MCF 10A (cell line): ENCODE data around the gene ANKRD13D. TPM values are rescaled to one million over a fixed set of nuclear protein-coding genes. Genes with fewer than 3 reads are reported as not detected.

Experiments used
- BruUV-seq: library from RNA; stranded (reverse); fragments of 400-500 nt; replicated peaks from 2 replicates; lab custom pipeline; 2021; lab: Mats Ljungman, UMichigan
- CTCF ChIA-PET: fragments of 300-600 bp; sonication (Branson Sonifier 250); formaldehyde crosslinking; extraction: SDS; loops from one replicate; lab custom pipeline; 2021; ENCODE audit warnings: antibody characterized with exemption, inconsistent platforms; lab: Yijun Ruan, JAX
- POLR2A ChIA-PET: fragments of 300-600, 350-650 bp; sonication (Branson Sonifier 250); formaldehyde crosslinking; extraction: SDS; loops from one replicate; lab custom pipeline; 2020; ENCODE audit warnings: antibody characterized with exemption, inconsistent platforms; lab: Yijun Ruan, JAX
- DNase-seq: peaks from one replicate; pipeline ENCODE4 v3.0.0-alpha.2; 2018; ENCODE audit not compliant: unreplicated experiment
- H3K27ac Mint-ChIP-seq: one replicate; pipeline ENCODE4 v1.8.0; 2022; ENCODE audit warnings: mild to moderate bottlenecking, low read depth, mixed read lengths; ENCODE audit not compliant: unreplicated experiment
- H3K27me3 Mint-ChIP-seq: one replicate; pipeline ENCODE4 v1.8.0; 2022; ENCODE audit warnings: mixed read lengths; ENCODE audit not compliant: insufficient read depth, unreplicated experiment
- H3K36me3 Mint-ChIP-seq: one replicate; pipeline ENCODE4 v1.8.0; 2022; ENCODE audit warnings: mild to moderate bottlenecking, moderate library complexity, mixed read lengths; ENCODE audit not compliant: insufficient read depth, unreplicated experiment
- H3K4me1 Mint-ChIP-seq: one replicate; pipeline ENCODE4 v1.8.0; 2022; ENCODE audit warnings: mixed read lengths; ENCODE audit not compliant: insufficient read depth, unreplicated experiment
- H3K4me3 Mint-ChIP-seq: one replicate; pipeline ENCODE4 v1.8.0; 2022; ENCODE audit warnings: mild to moderate bottlenecking, moderate library complexity, mixed read lengths; ENCODE audit not compliant: unreplicated experiment
- H3K9me3 Mint-ChIP-seq: one replicate; pipeline ENCODE4 v1.8.0; 2022; ENCODE audit warnings: mixed read lengths; ENCODE audit not compliant: unreplicated experiment
- intact Hi-C: fragments of 100-400 bp; cut with micrococcal nuclease; formaldehyde crosslinking; loops from 2 replicates; pipeline ENCODE4 v1.14.1; 2022
- total RNA-seq: library from RNA; stranded (reverse); gene quantifications from 2 replicates; pipeline ENCODE4 v1.2.3, GENCODE V29; 2022
- TF ChIP-seq, protein P1 (sequence below): fragments of 200-600 bp; IDR thresholded peaks from one replicate; pipeline ENCODE4 v1.8.0; 2022; ENCODE audit warnings: antibody characterized with exemption, mild to moderate bottlenecking; ENCODE audit not compliant: unreplicated experiment

Gene ANKRD13D
- total RNA-seq, 1 experiment from 2014 or later: 39.7 TPM

DNA sequence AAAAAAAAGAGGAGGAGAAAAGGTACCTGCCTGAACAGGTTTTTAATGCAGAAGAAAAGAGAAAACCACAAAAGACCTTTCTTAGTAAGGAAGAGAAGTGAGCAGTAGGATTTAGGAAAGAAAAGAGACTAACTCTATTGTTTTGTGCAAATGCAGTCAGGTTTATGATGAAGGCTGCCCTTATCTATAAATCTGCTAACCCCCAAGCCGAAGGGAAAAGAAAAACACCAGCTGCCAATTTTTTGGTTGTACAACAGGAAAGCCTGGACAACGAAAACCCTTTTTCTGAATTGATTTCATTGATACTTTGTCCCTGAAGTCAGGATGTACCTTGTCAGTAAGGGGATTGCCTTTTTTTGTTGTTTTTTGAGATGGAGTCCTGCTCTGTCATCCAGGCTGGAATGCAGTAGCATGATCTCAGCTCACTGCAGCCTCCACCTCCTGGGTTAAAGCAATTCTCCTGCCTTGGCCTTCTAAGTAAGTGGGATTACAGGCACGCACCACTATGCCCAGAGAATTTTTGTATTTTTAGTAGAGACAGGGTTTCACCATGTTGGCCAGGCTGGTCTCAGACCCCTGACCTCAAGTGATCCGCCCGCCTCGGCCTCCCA, 43.1 kb downstream of the ANKRD13D start:
- Mint-ChIP-seq H3K36me3 (peaks cover 15% of the 10 kb centered on the region), H3K27me3 (no peaks in the 10 kb centered on the region), H3K4me1 (peaks cover 3% of the 10 kb centered on the region), H3K9me3 (no peaks in the 10 kb centered on the region), H3K27ac (no peak overlapping the region), H3K4me3 (no peak overlapping the region)
- intact Hi-C loops: no loop called here
- no peak for DNase-seq
- TF ChIP-seq, protein P1, sequence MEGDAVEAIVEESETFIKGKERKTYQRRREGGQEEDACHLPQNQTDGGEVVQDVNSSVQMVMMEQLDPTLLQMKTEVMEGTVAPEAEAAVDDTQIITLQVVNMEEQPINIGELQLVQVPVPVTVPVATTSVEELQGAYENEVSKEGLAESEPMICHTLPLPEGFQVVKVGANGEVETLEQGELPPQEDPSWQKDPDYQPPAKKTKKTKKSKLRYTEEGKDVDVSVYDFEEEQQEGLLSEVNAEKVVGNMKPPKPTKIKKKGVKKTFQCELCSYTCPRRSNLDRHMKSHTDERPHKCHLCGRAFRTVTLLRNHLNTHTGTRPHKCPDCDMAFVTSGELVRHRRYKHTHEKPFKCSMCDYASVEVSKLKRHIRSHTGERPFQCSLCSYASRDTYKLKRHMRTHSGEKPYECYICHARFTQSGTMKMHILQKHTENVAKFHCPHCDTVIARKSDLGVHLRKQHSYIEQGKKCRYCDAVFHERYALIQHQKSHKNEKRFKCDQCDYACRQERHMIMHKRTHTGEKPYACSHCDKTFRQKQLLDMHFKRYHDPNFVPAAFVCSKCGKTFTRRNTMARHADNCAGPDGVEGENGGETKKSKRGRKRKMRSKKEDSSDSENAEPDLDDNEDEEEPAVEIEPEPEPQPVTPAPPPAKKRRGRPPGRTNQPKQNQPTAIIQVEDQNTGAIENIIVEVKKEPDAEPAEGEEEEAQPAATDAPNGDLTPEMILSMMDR: no peak
- POLR2A ChIA-PET: no interaction called here
- CTCF ChIA-PET: interaction anchor here (0.6 to 2.2 kb wide), 3 partner anchors 13 to 50 kb away, joined by 3 to 9 read pairs (median 7); no protein-coding TSS in a partner anchor
- BruUV-seq: no TSS peak

DNA sequence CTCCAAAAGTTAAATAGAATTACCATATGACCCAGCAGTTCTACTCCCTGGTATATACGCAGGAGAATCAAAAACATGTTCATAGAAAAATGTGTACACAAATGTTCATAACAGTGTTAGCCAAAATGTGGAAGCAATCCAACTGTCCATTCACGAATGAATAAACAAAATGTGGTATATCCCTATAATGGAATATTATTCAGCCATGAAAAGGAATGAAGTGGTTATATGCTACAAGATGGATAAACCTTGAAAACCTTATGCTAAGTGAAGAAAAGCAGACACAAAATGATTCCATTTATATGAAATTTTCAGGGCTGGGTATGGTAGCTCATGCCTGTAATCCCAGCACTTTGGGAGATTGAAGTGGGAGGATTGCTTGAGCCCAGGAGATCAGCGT, 48.2 kb downstream of the ANKRD13D start:
- Mint-ChIP-seq H3K4me3 (no peak overlapping the region), H3K4me1 (no peaks in the 10 kb centered on the region), H3K36me3 (peaks cover 9% of the 10 kb centered on the region), H3K27ac (no peak overlapping the region), H3K27me3 (no peaks in the 10 kb centered on the region), H3K9me3 (no peaks in the 10 kb centered on the region)
- CTCF ChIA-PET: interaction anchor here (0.7 to 1.8 kb wide), 5 partner anchors 8 to 283 kb away, joined by 4 to 5 read pairs (median 4); no protein-coding TSS in a partner anchor
- POLR2A ChIA-PET: interaction anchor here (0.6 to 1.1 kb wide), 3 partner anchors 9 to 1001 kb away, joined by 3 to 6 read pairs (median 3); partner anchors contain the start of gene RIN1
- TF ChIP-seq, protein P1: no peak
- intact Hi-C loops: no loop called here
- no peak for DNase-seq
- no TSS peak for BruUV-seq

DNA sequence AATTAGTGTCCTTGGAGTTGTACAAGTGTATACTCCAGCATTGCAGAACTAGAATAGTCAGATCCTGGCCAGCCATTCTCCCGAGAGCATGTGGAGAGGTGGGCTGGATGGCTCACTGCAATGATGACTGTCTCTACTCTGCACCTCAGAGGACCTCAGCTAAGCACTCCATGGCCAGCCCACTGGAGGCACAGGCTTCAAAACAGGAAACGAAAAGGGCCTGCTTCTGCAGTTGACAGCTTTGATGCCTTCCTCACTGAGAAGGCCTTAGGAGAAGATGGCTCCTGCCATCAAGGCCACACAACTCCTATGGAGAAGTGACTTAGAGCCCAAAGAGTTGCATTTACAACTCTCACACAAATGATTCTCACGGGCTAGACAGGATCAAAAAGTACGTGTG, 55.2 kb downstream of the ANKRD13D start:
- Mint-ChIP-seq H3K4me1 (peaks cover 30% of the 10 kb centered on the region), H3K36me3 (peaks cover 5% of the 10 kb centered on the region), H3K27me3 (no peaks in the 10 kb centered on the region), H3K4me3 (no peak overlapping the region), H3K27ac (peak overlapping the region; percentile 97), H3K9me3 (no peaks in the 10 kb centered on the region)
- TF ChIP-seq, protein P1: no peak
- intact Hi-C loops: no loop called here
- ChIA-PET CTCF (interaction anchor here (0.6 to 4.0 kb wide), 7 partner anchors 7 to 813 kb away, joined by 3 to 57 read pairs (median 3); no protein-coding TSS in a partner anchor), POLR2A (interaction anchor here (0.9 to 3.7 kb wide), 3 partner anchors 10 to 26 kb away, joined by 3 to 21 read pairs (median 4); partner anchors contain the start of gene POLD4)
- no TSS peak for BruUV-seq
- DNase-seq: no peak

DNA sequence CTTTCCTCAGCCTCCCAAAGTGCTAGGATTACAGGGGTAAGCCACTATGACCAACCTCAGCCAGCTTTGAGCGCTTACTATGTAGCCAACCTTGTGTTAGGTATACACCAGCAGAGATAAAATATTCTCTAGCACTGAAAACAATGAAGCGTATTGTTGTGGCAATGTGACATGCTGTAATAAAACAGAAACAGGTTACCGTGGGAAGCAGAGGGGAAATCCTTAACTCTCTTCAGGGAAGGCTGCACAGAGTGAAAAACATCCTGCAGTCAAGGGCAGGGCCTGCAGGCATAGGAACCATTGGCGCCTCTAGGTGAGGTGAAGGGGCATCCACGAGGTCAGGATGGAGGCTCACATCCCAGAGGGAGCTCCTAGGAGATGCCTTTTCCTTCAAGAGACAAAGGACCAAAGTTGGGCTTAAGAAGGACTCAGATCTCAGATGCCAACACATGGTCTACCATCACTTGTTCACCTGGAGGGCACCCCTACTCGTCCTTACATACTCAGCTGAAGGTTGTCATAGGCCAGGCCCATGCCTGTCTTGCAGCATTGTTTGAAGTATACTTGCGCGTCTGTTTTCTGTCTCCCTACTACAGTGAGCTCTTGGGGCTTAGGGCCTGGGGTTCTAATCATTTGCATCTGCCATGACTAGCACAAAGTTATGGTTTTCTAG, 56.3 kb downstream of the ANKRD13D start:
- Mint-ChIP-seq H3K4me1 (peaks cover 37% of the 10 kb centered on the region), H3K36me3 (peaks cover 5% of the 10 kb centered on the region), H3K4me3 (peak overlapping the region; percentile 42), H3K9me3 (no peaks in the 10 kb centered on the region), H3K27ac (peak overlapping the region; percentile 97), H3K27me3 (no peaks in the 10 kb centered on the region)
- TSS peak; percentile 54 for BruUV-seq
- TF ChIP-seq, protein P1: no peak
- DNase-seq: no peak
- intact Hi-C loops: loop anchor here (5.0 kb wide), 1 partner anchor 37 kb away; no protein-coding TSS in a partner anchor
- CTCF ChIA-PET: interaction anchor here (0.6 to 4.0 kb wide), 25 partner anchors 9 to 1682 kb away, joined by 3 to 57 read pairs (median 4); partner anchors contain the start of gene PPP1CA
- POLR2A ChIA-PET: interaction anchor here (0.6 to 3.7 kb wide), 27 partner anchors 8 to 410 kb away, joined by 3 to 29 read pairs (median 5); partner anchors contain the start of genes ANKRD13D, CLCF1, POLD4 and RAD9A
